NCI-H146 (cell line): ENCODE results near the gene NCLN.
"Not testable (repeated sequence)": the region's sequence is repeated elsewhere in the genome, so short reads cannot be mapped to it uniquely, and the experiment has no call there.

ENCODE experiments used
- DNase-seq: peaks from one replicate; lab custom pipeline; 2025; lab: John Stamatoyannopoulos, UW

The NCLN gene

DNA sequence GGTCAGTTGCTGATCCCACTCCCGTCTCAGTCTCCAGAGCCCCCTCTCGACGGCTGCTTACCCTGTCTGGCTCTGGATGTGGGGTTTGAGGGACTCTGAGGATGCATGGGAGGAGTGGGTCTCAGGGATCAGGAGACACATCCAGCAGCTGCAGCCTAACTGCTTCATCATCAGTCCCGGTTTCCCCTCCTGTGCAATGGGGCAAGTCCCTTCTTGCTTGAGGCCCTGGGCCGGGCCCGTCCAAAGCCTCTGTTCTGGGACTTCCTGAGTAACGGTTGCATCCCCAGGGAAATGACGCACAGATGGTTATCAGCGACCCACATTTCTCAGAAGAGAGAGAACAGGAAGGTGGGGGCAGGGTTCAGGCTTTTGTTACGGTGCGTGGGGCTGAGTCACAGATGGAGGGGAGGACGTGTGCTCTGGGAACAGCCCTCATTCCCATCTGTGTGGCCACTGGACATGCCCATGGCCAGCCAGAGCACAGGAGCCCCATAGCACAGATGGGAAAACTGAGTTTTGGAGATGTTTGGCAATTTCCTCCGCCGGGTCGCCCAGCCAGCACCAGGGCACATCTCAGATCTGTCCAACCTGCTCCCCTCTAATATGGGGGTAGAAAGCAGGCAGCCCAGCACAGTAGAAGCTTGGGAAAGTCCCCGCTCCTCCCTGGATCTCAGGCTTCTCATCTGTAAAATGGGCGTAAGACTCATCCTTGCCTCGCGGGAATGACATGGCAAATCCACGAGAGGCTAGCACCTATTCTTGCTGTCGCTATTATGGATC lies 30.6 kb upstream of the NCLN start:
- no peak for DNase-seq

DNA sequence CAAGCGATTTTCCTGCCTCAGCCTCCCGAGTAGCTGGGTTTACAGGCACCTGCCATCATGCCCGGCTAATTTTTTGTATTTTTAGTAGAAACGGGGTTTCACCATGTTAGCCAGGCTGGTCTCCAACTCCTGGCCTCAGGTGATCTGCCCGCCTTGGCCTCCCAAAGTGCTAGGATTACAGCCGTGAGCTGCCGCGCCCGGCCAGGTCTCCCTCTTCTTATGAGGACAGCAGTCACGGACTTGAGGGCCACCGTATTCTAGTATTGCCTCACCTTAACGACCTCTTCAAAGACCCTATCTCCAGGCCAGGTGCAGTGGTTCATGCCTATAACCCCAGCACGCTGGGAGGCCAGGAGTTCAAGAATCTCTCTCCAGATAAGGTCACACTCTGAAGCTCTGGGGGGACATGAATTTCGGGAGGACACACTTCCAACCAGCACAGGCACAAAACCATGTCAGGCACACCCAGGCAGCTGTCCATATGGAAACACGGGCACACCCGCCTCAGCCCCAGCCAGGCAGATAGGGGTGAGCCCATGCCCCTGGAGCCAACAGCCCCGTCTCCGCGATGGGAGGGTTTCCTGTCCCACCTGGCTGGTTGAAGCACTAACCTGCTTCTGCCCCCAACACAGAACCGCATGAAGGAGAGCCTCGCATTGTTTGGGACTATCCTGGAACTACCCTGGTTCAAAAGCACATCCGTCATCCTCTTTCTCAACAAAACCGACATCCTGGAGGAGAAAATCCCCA lies 28.5 kb upstream of the NCLN start:
- no peak for DNase-seq

DNA sequence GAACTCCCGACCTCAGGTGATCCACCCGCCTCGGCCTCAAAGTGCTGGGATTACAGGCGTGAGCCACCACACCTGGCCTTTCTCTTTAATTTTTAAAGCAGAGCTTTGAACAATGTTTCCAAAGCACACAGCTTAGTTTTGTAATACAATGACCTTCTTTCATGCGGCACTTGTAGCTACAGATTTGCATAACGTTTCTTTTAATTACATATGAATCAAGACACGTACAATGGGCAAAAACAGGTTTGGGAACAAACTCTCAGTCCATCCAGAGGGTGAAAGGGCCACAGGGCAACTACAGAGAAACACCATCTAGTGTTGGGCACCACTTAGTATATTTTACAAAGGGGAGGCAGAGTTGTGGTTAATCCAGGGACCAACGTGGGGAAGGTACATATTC lies 26.2 kb upstream of the NCLN start:
- DNase-seq = no peak

DNA sequence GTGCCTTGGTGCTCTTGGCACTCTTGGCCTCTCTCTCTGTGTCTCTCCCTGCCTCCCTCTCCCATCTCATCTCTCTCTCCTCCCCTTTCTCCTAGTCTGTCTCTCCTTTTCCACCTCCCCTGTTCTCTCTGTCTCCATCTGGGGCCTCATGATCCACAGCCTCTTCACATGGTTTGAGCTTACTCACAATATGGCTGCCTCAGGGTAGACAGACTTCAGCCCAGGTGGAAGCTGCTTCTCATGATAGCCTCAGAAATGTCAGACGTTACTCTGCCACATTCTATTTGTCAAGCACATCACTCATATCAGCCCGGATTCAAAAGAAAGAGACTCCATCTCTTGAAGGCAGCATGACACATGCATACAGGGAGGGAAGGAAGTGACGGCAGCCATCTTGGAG lies 25.5 kb upstream of the NCLN start:
- no peak for DNase-seq

DNA sequence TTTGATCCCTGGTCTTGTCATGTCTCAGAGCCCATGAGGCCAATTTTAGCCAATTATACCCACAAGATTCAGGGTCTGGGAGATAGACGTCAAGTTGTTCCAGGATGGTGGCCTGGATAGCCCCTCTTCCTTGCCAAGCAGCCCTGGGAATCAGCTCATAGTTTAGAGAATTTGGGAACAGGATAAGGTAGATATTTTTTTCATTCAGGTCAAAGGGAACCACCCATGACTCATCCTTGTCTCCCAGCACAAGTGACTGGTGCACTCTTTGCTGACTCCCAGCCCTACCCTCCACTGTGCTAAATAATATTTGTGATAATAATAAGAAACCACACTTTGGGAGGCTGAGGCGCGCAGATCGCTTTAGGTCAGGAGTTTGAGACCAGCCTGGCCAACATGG lies 24.3 kb upstream of the NCLN start:
- DNase-seq = no peak

DNA sequence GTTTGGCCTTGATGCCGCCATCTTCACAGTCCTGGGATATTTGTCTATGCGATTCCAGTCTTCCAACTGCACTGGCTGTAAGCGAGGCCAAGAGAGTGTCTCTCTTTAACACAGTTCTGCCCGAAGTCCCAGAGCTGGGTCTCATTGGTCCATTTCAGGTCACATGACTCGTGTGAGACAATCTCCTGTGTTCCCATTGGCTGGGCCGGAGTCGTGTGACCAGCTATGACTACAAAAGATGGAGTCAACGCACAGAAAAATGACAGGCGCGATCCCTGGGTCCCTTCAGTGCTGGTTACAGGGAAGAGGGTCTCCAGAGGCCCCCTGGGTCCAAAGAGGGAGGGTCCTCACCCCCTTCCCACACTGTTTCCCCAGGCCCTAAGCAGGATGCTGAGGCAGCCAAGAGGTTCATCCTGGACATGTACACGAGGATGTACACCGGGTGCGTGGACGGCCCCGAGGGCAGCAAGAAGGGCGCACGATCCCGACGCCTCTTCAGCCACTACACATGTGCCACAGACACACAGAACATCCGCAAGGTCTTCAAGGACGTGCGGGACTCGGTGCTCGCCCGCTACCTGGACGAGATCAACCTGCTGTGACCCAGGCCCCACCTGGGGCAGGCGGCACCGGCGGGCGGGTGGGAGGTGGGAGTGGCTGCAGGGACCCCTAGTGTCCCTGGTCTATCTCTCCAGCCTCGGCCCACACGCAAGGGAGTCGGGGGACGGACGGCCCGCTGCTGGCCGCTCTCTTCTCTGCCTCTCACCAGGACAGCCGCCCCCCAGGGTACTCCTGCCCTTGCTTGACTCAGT lies 23.1 kb upstream of the NCLN start:
- DNase-seq = no peak

DNA sequence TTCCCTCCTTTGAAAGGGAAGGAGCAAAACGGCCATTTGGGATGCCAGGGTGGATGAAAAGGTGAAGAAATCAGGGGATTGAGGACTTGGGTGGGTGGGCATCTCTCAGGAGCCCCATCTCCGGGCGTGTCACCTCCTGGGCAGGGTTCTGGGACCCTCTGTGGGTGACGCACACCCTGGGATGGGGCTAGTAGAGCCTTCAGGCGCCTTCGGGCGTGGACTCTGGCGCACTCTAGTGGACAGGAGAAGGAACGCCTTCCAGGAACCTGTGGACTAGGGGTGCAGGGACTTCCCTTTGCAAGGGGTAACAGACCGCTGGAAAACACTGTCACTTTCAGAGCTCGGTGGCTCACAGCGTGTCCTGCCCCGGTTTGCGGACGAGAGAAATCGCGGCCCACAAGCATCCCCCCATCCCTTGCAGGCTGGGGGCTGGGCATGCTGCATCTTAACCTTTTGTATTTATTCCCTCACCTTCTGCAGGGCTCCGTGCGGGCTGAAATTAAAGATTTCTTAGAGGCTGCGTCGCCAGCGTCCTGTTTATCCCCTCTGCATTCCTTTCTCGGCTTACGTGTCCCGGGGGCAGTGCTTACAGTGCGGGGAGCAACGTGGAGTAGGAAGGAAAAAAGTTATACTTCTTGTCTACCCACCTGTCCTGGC lies 22.4 kb upstream of the NCLN start:
- peak; percentile 57 for DNase-seq

DNA sequence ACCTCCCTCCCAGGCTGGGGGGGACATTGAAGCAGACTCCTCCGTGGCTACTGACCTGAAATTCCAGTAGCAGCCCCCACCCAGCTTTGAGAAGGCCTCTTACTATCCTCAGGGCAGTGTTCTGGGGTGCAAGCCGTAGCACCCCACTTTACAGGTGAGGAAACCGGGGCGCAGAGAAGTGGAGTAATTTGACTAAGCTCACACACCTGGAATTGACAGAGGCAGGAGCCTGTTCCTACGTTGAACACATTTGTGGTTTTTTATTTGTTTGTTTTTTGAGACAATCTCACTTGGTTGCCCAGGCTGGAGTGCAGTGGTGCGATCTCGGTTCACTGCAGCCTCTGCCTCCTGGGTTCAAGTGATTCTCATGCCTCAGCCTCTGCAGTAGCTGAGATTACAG lies 21.8 kb upstream of the NCLN start:
- DNase-seq = no peak

DNA sequence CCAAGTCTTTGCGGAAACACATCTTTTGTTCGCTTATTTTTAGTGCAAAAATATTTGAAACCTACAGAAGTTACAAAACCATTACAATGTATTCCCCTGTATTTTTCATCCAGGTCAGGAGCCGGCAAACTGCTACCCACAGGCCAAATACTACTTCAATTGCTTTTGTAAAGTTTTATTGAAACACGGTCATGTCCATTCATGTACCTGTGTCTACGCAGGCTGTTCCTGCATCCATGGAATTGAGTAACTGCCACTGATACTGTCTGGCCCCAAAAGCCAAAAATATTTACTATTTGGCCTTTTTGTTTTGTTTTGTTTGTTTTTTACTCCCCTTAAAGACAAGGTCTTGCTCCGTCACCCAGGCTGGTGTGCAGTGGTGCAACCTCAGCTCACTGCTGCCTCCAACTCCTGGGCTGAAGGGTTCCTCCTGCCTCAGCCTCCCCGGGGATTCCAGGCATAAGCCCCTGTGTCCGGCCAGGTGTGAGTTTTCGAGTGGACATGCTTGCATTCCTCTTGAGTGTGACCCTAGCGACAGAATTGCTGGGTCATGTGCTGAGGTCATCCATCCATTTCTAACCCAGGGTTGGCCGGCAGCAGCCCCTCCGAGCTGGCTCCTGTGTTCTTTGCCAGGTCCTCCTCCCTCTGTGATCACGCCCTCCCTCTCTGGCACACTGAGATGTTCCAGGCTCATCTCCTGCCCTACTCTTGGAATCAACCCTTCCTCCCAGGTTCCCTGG lies 18.0 kb upstream of the NCLN start:
- DNase-seq = no peak

DNA sequence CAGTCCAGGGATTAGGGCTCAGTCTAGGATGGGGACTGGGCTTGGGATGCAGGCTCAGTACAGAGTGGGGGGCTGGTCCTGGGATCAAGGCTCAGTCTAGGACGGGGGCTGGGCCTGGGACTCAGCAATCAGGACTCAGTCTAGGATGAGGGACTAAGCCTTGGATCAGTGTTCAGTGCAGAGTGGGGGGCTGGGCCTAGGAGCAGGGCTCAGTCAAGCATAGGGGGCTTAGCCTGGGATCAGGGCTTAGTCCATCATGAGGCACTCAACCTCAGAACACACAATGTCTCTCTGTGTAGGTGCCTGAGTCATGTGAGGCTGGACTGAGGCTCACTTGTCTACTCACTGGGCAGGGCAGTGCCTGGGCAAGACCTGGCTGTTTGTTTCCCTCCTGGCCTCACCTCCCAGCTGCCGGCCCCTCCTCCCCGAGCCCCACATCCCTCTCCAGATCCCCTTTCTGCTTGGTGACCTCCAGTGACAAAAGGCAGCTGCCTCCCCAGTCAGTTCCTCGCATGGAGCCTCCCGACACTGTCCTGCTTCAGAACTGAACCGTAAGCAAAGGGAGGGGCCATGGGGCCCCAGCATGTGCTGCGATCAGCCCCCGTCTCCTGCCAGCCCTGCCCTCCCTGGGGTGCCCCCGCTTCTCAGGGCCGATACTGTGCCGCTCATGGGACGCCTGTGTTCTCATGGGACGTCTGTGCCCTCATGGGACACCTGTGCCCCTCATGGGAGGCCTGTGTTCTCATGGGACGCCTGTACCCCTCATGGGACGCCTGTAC lies 13.6 kb upstream of the NCLN start:
- no peak for DNase-seq

DNA sequence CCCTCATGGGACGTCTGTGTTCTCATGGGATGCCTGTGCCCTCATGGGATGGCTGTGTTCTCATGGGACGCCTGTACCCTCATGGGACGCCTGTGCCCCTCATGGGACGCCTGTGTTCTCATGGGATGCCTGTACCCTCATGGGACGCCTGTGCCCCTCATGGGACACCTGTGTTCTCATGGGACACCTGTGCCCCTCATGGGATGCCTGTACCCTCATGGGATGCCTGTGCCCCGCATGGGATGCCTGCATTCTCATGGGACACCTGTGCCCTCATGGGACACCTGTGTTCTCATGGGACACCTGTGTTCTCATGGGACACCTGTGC lies 13.1 kb upstream of the NCLN start:
- not testable (repeated sequence) for DNase-seq

DNA sequence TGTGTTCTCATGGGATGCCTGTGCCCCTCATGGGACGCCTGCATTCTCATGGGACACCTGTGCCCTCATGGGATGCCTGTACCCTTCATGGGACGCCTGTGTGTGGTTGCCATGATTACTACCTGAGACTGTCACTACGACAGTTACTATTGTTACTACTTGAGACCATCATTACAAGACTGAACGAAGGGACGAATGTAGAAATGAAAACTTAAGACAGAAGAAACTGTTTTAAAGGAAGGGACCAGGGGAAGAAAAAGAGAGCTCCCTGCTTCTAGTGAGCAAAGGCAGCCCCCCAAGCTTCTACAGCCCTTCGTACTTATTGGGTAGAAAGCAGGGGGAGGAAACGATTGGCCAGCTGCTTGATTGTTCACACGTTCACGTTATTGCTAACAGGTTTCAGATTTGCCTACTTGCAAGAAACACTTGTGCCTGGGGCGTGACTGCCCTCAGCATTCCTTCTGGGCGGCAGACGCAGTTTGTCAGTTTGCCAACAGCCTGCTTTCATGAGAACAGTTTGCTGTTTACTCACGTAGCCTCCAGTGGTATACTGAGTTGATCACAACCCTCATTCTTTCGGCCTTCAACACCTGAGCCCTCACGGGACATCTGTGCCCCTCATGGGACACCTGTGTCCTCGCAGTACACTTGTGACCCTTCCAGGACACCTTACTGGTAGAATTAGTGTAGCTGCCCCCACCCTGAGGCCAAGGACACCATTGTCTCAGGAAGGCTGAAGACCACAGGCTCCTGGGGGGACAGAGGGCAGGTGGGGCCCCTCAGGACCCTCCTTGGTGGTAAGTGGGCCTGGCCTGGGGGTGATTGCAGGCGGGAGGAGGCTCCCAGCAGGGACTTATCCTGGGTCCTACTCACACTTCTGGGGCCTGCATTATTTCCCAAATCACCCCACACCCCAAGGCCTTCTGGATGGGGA lies 9.7 kb upstream of the NCLN start:
- DNase-seq = no peak

DNA sequence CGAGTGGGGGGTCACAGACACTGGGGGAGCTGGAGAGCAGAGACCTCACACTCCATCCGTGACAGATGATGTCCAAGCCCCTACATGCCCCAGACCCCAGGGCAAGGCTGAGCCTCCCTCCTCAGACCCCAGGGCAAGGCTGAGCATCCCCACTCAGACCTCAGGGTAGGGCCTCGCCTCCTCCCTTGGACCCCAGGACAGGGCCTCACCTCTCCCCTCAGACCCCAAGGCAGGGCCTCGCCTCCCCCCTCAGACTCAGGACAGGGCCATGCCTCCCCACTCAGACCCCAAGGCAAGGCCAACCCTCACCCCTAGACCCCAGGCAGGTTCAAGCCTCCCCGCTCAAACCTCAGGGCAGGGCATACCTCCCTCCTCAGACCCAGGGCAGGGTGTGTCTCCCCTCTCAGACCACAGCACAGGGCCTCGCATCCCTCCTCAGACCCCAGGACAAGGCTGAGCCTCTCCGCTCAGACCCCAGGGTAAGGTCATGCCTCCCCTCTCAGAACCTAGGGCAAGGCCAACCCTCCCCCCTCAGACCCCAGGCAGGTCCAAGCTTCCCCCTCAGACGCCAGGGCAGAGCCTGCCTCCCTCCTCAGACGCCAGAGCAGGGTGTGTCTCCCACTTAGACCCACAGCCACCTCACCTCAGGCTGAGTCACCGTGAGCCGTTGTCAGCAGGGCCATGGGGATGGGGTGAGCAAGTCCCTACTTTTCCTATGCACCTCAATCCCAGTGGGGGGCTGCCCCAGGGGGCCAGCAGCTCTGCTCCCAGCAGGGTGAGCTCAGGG lies 8.8 kb upstream of the NCLN start:
- DNase-seq = no peak

DNA sequence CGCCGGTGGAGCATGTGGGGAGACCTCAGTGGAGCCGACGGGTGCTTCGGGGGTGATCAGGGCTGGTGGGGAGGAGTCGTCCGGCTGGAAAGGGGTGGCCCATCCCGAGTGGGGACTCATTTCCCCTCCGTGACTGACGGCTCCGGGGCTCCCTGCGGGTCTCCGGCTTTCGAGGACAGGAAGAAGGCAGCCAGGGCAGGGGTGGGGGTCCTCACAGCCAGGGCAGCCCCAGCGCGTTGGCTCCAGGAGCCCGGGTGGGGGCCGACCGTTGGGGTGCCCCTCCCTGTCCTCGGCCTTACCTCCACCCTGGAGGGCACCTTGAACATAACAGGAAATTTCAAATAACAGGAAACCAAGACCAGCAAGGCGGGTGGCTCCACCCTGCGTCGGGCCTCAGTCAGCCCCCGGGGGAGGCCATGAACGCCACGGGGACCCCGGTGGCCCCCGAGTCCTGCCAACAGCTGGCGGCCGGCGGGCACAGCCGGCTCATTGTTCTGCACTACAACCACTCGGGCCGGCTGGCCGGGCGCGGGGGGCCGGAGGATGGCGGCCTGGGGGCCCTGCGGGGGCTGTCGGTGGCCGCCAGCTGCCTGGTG lies 7.3 kb upstream of the NCLN start, which contains the start of gene S1PR4:
TSS of gene S1PR4 (plus strand) at position 393 of the 596 bp plus-strand sequence. CDS start at position 417, 24 bp downstream.
- peak; percentile 3 for DNase-seq

DNA sequence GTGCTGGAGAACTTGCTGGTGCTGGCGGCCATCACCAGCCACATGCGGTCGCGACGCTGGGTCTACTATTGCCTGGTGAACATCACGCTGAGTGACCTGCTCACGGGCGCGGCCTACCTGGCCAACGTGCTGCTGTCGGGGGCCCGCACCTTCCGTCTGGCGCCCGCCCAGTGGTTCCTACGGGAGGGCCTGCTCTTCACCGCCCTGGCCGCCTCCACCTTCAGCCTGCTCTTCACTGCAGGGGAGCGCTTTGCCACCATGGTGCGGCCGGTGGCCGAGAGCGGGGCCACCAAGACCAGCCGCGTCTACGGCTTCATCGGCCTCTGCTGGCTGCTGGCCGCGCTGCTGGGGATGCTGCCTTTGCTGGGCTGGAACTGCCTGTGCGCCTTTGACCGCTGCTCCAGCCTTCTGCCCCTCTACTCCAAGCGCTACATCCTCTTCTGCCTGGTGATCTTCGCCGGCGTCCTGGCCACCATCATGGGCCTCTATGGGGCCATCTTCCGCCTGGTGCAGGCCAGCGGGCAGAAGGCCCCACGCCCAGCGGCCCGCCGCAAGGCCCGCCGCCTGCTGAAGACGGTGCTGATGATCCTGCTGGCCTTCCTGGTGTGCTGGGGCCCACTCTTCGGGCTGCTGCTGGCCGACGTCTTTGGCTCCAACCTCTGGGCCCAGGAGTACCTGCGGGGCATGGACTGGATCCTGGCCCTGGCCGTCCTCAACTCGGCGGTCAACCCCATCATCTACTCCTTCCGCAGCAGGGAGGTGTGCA lies 6.6 kb upstream of the NCLN start:
- no peak for DNase-seq

DNA sequence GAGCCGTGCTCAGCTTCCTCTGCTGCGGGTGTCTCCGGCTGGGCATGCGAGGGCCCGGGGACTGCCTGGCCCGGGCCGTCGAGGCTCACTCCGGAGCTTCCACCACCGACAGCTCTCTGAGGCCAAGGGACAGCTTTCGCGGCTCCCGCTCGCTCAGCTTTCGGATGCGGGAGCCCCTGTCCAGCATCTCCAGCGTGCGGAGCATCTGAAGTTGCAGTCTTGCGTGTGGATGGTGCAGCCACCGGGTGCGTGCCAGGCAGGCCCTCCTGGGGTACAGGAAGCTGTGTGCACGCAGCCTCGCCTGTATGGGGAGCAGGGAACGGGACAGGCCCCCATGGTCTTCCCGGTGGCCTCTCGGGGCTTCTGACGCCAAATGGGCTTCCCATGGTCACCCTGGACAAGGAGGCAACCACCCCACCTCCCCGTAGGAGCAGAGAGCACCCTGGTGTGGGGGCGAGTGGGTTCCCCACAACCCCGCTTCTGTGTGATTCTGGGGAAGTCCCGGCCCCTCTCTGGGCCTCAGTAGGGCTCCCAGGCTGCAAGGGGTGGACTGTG lies 5.9 kb upstream of the NCLN start:
- DNase-seq = no peak
